HG03175 (cell line): ENCODE measurements around the gene SVIP.

Experiments
- ATAC-seq: cut with Tn5 transposase; IDR thresholded peaks from one replicate; pipeline ENCODE4 v1.9.1; 2021; ENCODE audit warnings: mild to moderate bottlenecking, moderate library complexity; ENCODE audit not compliant: unreplicated experiment

SVIP gene

DNA sequence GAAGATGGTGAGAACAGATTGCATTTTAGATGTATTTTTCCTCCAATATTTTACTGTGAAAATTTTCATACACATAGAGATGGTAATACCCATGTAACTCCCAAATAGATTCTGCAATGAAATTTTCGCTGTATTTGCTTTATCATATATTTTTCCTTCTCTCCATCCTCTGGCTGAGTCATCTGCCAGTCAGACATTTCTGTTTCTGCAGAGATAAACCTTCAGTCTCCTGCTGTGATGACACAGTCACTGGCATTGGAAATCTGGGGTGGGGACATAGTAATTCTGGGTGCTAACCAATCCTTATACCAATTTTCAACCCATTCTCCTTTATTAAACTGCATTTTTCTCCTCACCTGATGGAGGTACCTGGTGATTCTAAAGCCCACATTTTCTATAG lies 33.7 kb downstream of the SVIP start:
- no peak for ATAC-seq

GRCh38 chr11:22792497-22792896 lies 37.1 kb downstream of the SVIP start:
- no peak for ATAC-seq

DNA sequence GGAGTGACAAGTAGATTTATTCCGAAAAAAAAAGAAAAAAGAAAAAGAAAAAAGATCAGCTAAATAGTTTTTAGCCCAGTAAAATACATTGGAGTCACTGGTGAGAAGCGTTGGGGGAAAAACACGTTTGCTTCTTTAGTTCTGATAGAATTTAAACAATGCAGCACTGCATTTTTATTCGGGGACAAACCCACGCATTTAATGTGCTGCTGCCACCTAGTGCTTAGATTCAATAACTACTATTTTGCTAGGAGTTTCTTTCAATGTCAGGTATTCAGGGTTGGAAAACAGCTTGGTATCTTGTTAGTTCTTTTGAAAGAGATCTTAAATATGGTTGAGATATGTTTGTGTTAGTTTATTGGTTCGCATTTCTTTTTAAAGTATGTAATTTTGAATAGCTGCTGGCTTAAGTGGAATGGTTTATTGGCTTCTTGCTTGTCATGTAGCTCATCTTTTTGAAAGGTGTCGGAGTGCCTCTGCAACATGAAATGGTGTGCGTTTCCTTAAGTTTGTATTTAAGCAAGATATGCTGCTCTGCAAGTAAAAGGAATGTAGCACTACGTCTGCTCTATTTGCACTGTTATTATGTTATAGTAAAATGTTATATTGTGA lies 41.9 kb downstream of the SVIP start:
- ATAC-seq, result peak; percentile 43

DNA sequence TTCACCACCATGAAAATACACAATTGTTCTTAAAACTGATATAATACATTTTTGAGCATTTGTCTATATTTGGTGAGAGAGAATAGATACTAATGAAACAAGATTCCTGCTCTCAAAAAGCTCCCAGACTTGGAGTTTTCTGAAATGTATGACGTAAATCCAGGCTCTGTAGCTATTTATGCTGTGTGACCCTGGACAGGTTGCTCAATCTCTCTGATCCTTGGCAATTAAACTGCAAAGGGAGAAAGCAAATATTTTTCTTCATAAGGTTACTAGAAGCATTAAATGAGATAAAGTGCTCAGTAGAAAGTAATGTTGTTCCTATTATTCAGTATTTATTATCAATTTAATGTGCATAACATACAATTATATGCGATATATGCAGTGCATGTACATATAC lies 42.5 kb downstream of the SVIP start:
- no peak for ATAC-seq

- ATAC-seq, result peak; percentile 83
These were observed 43.1 kb downstream of the SVIP start for GRCh38 chr11:22786475-22786874.

DNA sequence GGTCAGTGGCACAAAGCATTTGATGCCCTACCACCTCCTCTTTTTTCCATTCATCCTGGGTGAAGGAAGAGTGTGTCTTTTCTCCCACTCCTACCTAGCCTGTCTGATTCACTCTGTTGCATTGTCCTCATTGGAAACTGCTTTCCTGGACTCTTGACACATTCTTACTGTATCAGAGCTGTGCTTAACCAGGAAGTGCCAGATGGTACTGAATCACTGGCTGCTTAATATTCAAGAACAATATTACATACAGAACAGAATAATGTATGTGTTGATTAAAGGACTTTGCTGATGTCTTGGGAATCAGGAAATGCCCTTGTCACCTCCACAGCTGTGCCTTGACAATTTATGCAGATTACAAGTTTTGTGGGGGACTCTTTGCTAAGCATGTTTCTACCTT lies 44.4 kb downstream of the SVIP start:
- ATAC-seq, result no peak

DNA sequence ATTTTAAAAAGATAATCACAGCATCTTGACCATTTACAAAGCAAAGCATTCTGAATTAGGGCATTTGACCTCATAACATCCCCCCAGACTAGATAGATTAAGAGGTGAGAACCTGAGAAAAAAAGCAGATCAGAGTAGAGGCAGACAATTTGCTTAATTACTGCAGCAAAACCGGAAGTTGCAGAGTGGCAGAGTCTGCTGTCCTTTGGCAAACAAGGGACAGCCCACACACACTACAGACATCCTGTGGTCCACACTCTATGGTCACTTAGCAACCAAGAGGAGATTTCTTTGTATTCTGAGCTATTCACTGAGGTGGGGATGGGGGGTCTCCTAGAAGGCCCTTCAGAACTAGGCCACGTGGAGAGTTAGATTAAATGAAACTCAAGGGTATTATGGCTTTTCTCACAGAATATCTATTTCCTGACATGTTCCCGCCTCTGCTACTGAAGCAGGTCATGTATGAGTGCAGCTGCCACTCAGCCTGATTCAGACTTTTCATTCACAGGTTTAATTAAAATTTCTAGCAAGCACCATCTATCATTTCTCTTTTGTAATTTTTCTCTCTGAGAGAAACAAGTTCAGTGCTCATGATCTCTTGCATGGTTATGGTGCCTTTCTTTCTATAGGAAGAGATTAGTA lies 48.5 kb downstream of the SVIP start:
- ATAC-seq, result peak; percentile 96

- ATAC-seq, result no peak
These were observed 49.8 kb downstream of the SVIP start for GRCh38 chr11:22779850-22780249.

DNA sequence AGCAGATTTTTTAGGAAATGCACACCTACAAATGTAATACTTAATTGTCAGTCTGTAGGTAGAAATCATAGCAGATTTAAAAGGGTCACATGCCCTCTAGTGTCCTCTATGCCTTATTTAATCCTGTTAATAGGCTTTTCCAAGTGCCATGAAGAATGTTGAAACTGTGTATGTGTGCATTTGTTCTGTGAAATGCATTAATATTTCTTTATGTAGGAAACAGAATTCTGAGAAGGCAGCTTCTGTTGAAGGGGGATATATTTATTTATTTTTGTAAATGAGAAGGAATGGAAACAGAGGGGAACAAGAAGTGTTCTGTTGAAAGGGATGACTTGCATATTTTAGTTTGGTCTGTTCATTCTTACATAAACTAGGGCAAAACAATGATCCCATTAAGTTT lies 51.0 kb downstream of the SVIP start:
- ATAC-seq, result no peak

DNA sequence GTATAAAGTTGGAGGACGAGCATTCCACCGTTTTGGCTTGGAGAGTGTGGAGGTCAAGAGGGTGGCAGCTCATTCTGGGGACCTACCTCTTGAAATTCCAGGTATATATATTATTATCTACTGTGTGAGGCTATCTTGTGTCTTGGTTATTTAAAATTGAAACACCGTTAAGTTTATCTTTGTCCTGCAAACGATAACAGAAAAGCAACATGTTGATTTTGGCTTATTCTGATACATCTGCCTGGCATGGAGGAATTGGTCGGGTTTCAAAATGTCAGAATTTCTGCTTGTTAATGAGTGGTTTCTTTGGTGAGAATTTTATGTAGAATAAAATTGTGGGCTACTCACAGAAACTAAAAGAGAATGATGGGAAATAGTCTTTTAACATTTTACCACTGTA lies 54.4 kb downstream of the SVIP start:
- ATAC-seq, result no peak

DNA sequence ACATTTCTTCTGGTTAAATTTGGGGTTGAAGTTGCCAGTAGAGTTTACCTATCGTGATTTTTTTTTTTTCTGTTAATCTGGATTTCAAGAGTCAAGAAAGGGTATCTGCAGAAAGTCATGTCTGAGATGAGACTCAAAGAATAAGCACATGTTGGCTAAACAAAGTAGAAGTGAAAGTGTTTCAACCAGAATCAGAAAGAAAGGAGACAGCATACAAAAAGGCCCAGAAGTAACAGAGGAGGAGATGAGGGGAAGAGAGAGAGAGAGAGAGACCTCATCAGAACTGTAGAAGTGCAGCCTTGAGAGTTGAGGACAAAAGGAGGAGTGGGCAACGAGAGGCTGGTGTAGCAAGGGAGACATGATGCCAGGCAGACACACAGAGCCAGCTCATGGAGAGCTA lies 54.9 kb downstream of the SVIP start:
- peak; percentile 60 for ATAC-seq

- no peak for ATAC-seq
These were observed 60.5 kb downstream of the SVIP start for GRCh38 chr11:22769081-22769480.
